Activated CD4-positive, alpha-beta memory T cell treated with anti-CD3 and anti-CD28 coated beads, Interleukin-2, amount 10 ng/mL, durations not matched to agents 7 days and 5 days (primary cell): ENCODE measurements around the gene SLC35F3. TPM values are rescaled to one million over a fixed set of nuclear protein-coding genes. Genes with fewer than 3 reads are reported as not detected.

Experiments used
- CTCF ChIA-PET: fragments of 350-600 bp; sonication (Branson Sonifier 250); formaldehyde crosslinking; loops from one replicate; lab custom pipeline; 2021; ENCODE audit warnings: antibody characterized with exemption, inconsistent platforms; lab: Charles Lee
- POLR2A ChIA-PET: fragments of 350-600 bp; sonication (Branson Sonifier 250); formaldehyde crosslinking; loops from one replicate; lab custom pipeline; 2021; ENCODE audit warnings: antibody characterized with exemption; lab: Charles Lee
- DNase-seq: peaks from one replicate; pipeline ENCODE4 v3.0.0-alpha.2; 2020
- H3K27ac Mint-ChIP-seq: one replicate; pipeline ENCODE4 v1.8.0; 2021; ENCODE audit warnings: mild to moderate bottlenecking, mixed read lengths
- H3K27me3 Mint-ChIP-seq: one replicate; pipeline ENCODE4 v1.8.0; 2021; ENCODE audit warnings: mixed read lengths
- H3K36me3 Mint-ChIP-seq: one replicate; pipeline ENCODE4 v1.8.0; 2021; ENCODE audit warnings: low read depth, mixed read lengths
- H3K4me1 Mint-ChIP-seq: one replicate; pipeline ENCODE4 v1.8.0; 2021; ENCODE audit warnings: mixed read lengths
- H3K4me3 Mint-ChIP-seq: one replicate; pipeline ENCODE4 v1.8.0; 2021; ENCODE audit warnings: mild to moderate bottlenecking, mixed read lengths
- H3K9me3 Mint-ChIP-seq: one replicate; pipeline ENCODE4 v1.8.0; 2021; ENCODE audit warnings: mixed read lengths
- total RNA-seq, 2 experiments: library from RNA; stranded (reverse); gene quantifications; one replicate each; pipeline ENCODE4 v1.2.3, GENCODE V29; 2021

SLC35F3 gene
- total RNA-seq, 2 experiments from 2014 or later, result 10.7 to 11.3 TPM

- POLR2A ChIA-PET, result no interaction called here
- H3K4me3 Mint-ChIP-seq, result no peak overlapping the region
- no peak overlapping the region for H3K27ac Mint-ChIP-seq
- H3K27me3 Mint-ChIP-seq, result no peaks in the 10 kb centered on the region
- no peaks in the 10 kb centered on the region for H3K36me3 Mint-ChIP-seq
- no peaks in the 10 kb centered on the region for H3K9me3 Mint-ChIP-seq
- peaks cover 4% of the 10 kb centered on the region for H3K4me1 Mint-ChIP-seq
- CTCF ChIA-PET, result interaction anchor here (0.5 to 1.4 kb wide), 2 partner anchors 10 to 149 kb away, joined by 3 to 4 read pairs; no protein-coding TSS in a partner anchor
- no peak for DNase-seq
Observed at GRCh38 chr1:234316486-234316885, 412.0 kb downstream of the SLC35F3 start.

DNA sequence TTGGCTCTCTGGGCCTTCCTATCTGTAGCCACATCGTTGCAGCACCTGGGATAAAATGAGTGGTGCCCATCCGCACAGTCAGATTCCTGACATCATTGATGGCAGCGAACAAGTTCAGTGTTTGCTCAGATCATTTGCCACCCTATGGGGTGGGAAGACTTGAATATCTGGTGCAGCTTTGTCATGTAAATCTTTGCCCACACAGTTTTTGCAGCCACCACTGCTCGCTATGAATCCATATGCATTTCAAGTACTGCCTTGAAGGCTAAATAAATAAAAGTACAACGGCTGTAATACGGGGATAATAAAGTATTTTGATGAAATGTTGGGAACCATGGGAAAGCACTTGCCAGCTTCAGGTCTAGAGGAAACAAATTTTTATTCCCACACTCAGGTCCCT, 412.5 kb downstream of the SLC35F3 start:
- H3K4me1 Mint-ChIP-seq, result peaks cover 4% of the 10 kb centered on the region
- no peaks in the 10 kb centered on the region for H3K9me3 Mint-ChIP-seq
- H3K4me3 Mint-ChIP-seq, result no peak overlapping the region
- H3K36me3 Mint-ChIP-seq, result no peaks in the 10 kb centered on the region
- ChIA-PET POLR2A (no interaction called here), CTCF (interaction anchor here (0.5 to 1.4 kb wide), 2 partner anchors 10 to 149 kb away, joined by 3 to 4 read pairs; no protein-coding TSS in a partner anchor)
- no peak overlapping the region for H3K27ac Mint-ChIP-seq
- H3K27me3 Mint-ChIP-seq, result no peaks in the 10 kb centered on the region
- DNase-seq, result no peak

DNA sequence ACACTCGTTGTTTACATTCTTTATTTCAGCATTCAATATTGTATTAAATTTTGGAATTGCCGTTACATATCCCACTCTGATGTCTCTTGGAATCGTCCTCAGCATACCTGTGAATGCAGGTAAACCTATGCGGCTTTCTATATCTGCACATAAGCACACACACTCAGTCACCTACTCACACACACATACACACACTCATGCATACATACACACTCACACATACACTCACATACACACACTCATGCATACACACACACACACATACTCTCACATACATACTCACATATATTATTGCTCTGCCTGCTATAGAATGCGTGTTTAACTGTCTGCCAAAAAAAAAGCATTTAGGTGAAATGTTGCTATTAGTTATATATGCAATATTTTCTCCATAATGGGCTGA, 415.6 kb downstream of the SLC35F3 start:
- POLR2A ChIA-PET, result no interaction called here
- no peak for DNase-seq
- no peak overlapping the region for H3K4me3 Mint-ChIP-seq
- H3K9me3 Mint-ChIP-seq, result no peaks in the 10 kb centered on the region
- peaks cover 8% of the 10 kb centered on the region for H3K4me1 Mint-ChIP-seq
- no peak overlapping the region for H3K27ac Mint-ChIP-seq
- H3K27me3 Mint-ChIP-seq, result peaks cover 3% of the 10 kb centered on the region
- H3K36me3 Mint-ChIP-seq, result peaks cover 4% of the 10 kb centered on the region
- CTCF ChIA-PET, result interaction anchor here (0.8 kb wide), 1 partner anchor 106 kb away, joined by 4 read pairs; no protein-coding TSS in a partner anchor

DNA sequence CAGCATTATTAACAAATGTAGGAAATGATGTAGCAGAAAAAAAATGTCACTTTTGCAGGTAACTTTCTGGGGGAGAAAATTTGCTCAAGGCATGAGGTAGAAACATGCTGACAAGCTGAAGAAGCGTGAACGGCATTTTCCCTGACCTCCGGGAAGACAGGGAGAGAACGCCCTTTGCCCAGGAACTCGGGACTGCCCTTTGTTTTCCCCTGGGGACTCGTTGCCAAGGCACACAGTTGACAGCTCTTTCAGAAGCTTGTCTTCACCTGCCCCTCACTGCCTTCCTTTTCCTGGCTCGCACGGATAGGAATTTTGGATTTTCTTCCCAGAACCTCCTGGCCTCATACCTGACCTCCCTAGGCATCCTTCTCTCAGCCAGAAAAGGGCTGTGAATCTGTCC, 416.1 kb downstream of the SLC35F3 start:
- H3K36me3 Mint-ChIP-seq, result peaks cover 4% of the 10 kb centered on the region
- peaks cover 6% of the 10 kb centered on the region for H3K4me1 Mint-ChIP-seq
- no peak for DNase-seq
- peaks cover 5% of the 10 kb centered on the region for H3K27me3 Mint-ChIP-seq
- no peak overlapping the region for H3K27ac Mint-ChIP-seq
- no peaks in the 10 kb centered on the region for H3K9me3 Mint-ChIP-seq
- POLR2A ChIA-PET, result no interaction called here
- CTCF ChIA-PET, result interaction anchor here (0.6 to 0.8 kb wide), 2 partner anchors 107 to 759 kb away, joined by 3 to 4 read pairs; no protein-coding TSS in a partner anchor
- no peak overlapping the region for H3K4me3 Mint-ChIP-seq

DNA sequence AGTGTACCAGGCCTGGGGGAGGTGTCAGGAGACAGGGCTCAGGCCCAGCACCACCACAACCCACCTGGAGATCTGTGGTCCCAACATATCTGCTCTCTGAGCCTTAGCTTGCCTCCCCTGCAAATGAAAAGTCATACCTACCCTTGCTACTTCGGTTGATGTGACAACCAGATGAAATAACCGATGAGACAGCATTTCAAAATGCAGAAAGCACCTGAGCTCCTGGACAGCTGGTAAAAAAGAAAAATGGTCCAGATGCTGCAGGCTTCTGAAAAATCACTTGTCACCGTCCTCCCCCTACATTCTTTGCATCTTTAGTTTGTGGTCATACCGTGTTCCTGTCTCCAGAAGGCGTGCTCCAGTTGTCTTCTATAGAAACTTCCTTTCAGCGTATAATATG, 416.8 kb downstream of the SLC35F3 start:
- no peaks in the 10 kb centered on the region for H3K9me3 Mint-ChIP-seq
- peaks cover 5% of the 10 kb centered on the region for H3K27me3 Mint-ChIP-seq
- no peak overlapping the region for H3K27ac Mint-ChIP-seq
- ChIA-PET CTCF (interaction anchor here (1.6 kb wide), 1 partner anchor 87 kb away, joined by 4 read pairs; no protein-coding TSS in a partner anchor), POLR2A (no interaction called here)
- no peak for DNase-seq
- H3K36me3 Mint-ChIP-seq, result peaks cover 4% of the 10 kb centered on the region
- H3K4me1 Mint-ChIP-seq, result peaks cover 11% of the 10 kb centered on the region
- H3K4me3 Mint-ChIP-seq, result no peak overlapping the region

- DNase-seq, result no peak
- peaks cover 4% of the 10 kb centered on the region for H3K36me3 Mint-ChIP-seq
- POLR2A ChIA-PET, result no interaction called here
- H3K27me3 Mint-ChIP-seq, result peaks cover 5% of the 10 kb centered on the region
- H3K4me1 Mint-ChIP-seq, result peaks cover 16% of the 10 kb centered on the region
- no peaks in the 10 kb centered on the region for H3K9me3 Mint-ChIP-seq
- no peak overlapping the region for H3K27ac Mint-ChIP-seq
- no peak overlapping the region for H3K4me3 Mint-ChIP-seq
- CTCF ChIA-PET, result interaction anchor here (1.2 to 1.6 kb wide), 4 partner anchors 12 to 109 kb away, joined by 3 to 13 read pairs (median 4); no protein-coding TSS in a partner anchor
Observed at GRCh38 chr1:234322097-234322496, 417.6 kb downstream of the SLC35F3 start.

GRCh38 chr1:234322979-234323378, 418.5 kb downstream of the SLC35F3 start:
- peaks cover 4% of the 10 kb centered on the region for H3K36me3 Mint-ChIP-seq
- CTCF ChIA-PET, result interaction anchor here (0.6 to 1.6 kb wide), 11 partner anchors 10 to 169 kb away, joined by 3 to 13 read pairs (median 3); partner anchors contain the start of gene COA6
- H3K27me3 Mint-ChIP-seq, result peaks cover 5% of the 10 kb centered on the region
- DNase-seq, result peak; percentile 75
- POLR2A ChIA-PET, result no interaction called here
- no peak overlapping the region for H3K4me3 Mint-ChIP-seq
- H3K27ac Mint-ChIP-seq, result no peak overlapping the region
- H3K9me3 Mint-ChIP-seq, result no peaks in the 10 kb centered on the region
- H3K4me1 Mint-ChIP-seq, result peaks cover 16% of the 10 kb centered on the region

GRCh38 chr1:234324821-234325220, 420.3 kb downstream of the SLC35F3 start:
- peaks cover 5% of the 10 kb centered on the region for H3K27me3 Mint-ChIP-seq
- ChIA-PET CTCF (interaction anchor here (0.9 to 1.0 kb wide), 3 partner anchors 99 to 173 kb away, joined by 3 read pairs; no protein-coding TSS in a partner anchor), POLR2A (no interaction called here)
- no peak overlapping the region for H3K27ac Mint-ChIP-seq
- H3K9me3 Mint-ChIP-seq, result no peaks in the 10 kb centered on the region
- H3K4me1 Mint-ChIP-seq, result peaks cover 16% of the 10 kb centered on the region
- H3K4me3 Mint-ChIP-seq, result no peak overlapping the region
- peaks cover 4% of the 10 kb centered on the region for H3K36me3 Mint-ChIP-seq
- no peak for DNase-seq

DNA sequence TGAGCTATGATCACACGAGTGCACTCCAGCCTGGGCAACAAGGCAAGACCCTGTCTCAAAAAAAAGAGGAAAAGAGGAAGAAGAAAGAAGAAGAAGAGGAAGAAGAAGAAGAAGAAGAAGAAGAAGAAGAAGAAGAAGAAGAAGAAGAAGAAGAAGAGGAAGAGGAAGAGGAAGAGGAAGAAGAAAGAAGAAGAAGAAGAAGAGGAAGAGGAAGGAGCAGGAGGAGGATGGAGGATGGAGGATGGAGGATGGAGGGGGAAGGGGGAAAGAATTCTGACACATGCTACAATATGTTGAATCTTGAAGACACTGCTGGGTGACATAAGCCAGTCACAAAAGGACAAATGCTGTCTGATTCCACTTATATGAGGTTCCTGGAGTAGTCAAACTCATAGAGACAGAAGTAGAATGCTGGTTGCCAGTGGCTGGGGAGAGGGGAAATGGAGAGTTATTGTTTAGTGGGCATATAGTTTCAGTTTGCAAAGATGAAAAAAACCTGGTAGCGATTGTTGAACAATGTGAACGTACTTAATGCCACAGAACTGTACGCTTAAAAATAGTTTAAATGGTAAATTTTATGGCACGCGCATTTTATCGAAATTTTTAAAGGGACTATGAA, 421.5 kb downstream of the SLC35F3 start:
- H3K36me3 Mint-ChIP-seq, result peaks cover 4% of the 10 kb centered on the region
- peaks cover 16% of the 10 kb centered on the region for H3K4me1 Mint-ChIP-seq
- H3K27ac Mint-ChIP-seq, result peak overlapping the region; percentile 5
- H3K9me3 Mint-ChIP-seq, result no peaks in the 10 kb centered on the region
- peak overlapping the region; percentile 71 for H3K4me3 Mint-ChIP-seq
- DNase-seq, result no peak
- POLR2A ChIA-PET, result interaction anchor here (0.9 kb wide), 1 partner anchor 47 kb away, joined by 3 read pairs; the partner anchor contains the start of gene COA6
- CTCF ChIA-PET, result interaction anchor here (0.7 to 3.0 kb wide), 13 partner anchors 11 to 457 kb away, joined by 3 to 27 read pairs (median 6); partner anchors contain the start of genes COA6 and TARBP1
- peaks cover 5% of the 10 kb centered on the region for H3K27me3 Mint-ChIP-seq

- POLR2A ChIA-PET, result interaction anchor here (0.9 to 1.9 kb wide), 3 partner anchors 47 to 114 kb away, joined by 3 to 5 read pairs (median 3); partner anchors contain the start of gene COA6
- CTCF ChIA-PET, result interaction anchor here (0.6 to 3.0 kb wide), 20 partner anchors 8 to 208 kb away, joined by 3 to 27 read pairs (median 4); partner anchors contain the start of genes COA6 and TARBP1
Observed at GRCh38 chr1:234326497-234327366, 422.3 kb downstream of the SLC35F3 start.

DNA sequence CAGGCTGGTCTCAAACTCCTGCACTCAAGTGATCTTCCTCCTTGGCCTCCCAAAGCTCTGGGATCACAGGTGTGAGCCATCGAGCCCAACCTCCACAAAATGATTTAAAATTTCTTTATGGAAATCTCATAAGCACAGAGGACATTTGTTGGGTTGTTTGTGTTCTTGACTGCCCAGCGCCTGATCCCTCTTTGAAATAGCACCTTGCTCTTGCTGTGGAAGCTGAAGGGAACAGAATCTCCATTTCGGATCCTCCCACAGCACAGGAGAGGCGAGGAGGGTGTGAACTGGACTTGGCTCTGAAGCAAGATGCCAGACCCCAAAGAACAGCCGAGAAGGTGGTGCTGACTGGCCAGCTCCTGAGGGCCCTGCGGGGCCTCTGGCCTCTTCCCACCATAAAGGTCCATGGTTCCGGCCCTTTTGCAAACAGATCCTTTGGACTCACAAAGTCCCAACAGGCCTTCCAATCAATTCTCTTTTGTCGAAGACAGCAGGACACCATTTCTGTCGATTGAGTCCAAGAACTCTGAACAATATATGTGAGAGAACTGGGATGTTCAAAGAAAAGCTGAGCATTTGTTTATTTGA, 423.2 kb downstream of the SLC35F3 start:
- DNase-seq, result no peak
- Mint-ChIP-seq H3K9me3 (no peaks in the 10 kb centered on the region), H3K36me3 (peaks cover 4% of the 10 kb centered on the region), H3K4me1 (peaks cover 16% of the 10 kb centered on the region), H3K27me3 (peaks cover 12% of the 10 kb centered on the region), H3K27ac (no peak overlapping the region), H3K4me3 (no peak overlapping the region)
- POLR2A ChIA-PET, result interaction anchor here (0.6 to 1.9 kb wide), 4 partner anchors 46 to 115 kb away, joined by 3 to 5 read pairs (median 3); partner anchors contain the start of gene COA6
- CTCF ChIA-PET, result interaction anchor here (0.8 to 3.0 kb wide), 16 partner anchors 9 to 213 kb away, joined by 3 to 27 read pairs (median 4); partner anchors contain the start of genes COA6 and TARBP1

More at GRCh38 chr1:234326497-234327366, 422.3 kb downstream of the SLC35F3 start:
- H3K9me3 Mint-ChIP-seq, result no peaks in the 10 kb centered on the region
- H3K27me3 Mint-ChIP-seq, result peaks cover 6% of the 10 kb centered on the region
- H3K36me3 Mint-ChIP-seq, result peaks cover 4% of the 10 kb centered on the region
- peaks cover 16% of the 10 kb centered on the region for H3K4me1 Mint-ChIP-seq
- peak overlapping the region; percentile 71 for H3K4me3 Mint-ChIP-seq
- peak overlapping the region; percentile 5 for H3K27ac Mint-ChIP-seq
- peak; percentile 70 for DNase-seq

GRCh38 chr1:234330843-234331215, 426.4 kb downstream of the SLC35F3 start:
- peaks cover 8% of the 10 kb centered on the region for H3K4me1 Mint-ChIP-seq
- ChIA-PET POLR2A (no interaction called here), CTCF (interaction anchor here (1.6 kb wide), 1 partner anchor 20 kb away, joined by 5 read pairs; no protein-coding TSS in a partner anchor)
- no peak overlapping the region for H3K4me3 Mint-ChIP-seq
- peaks cover 11% of the 10 kb centered on the region for H3K27me3 Mint-ChIP-seq
- no peak overlapping the region for H3K27ac Mint-ChIP-seq
- no peak for DNase-seq
- H3K36me3 Mint-ChIP-seq, result no peaks in the 10 kb centered on the region
- H3K9me3 Mint-ChIP-seq, result peaks cover 3% of the 10 kb centered on the region
